Stimulated activated CD4-positive, alpha-beta T cell treated with anti-CD3 and anti-CD28 coated beads, Interleukin-4, amount 100 ng/mL, for 1 hour (primary cell): ENCODE results near the gene ILRUN.
"Not testable (repeated sequence)": the region's sequence is repeated elsewhere in the genome, so short reads cannot be mapped to it uniquely, and the experiment has no call there.

ENCODE experiments used
- DNase-seq: peaks from one replicate; pipeline ENCODE4 v3.0.0-alpha.2; 2020

ILRUN gene

DNA sequence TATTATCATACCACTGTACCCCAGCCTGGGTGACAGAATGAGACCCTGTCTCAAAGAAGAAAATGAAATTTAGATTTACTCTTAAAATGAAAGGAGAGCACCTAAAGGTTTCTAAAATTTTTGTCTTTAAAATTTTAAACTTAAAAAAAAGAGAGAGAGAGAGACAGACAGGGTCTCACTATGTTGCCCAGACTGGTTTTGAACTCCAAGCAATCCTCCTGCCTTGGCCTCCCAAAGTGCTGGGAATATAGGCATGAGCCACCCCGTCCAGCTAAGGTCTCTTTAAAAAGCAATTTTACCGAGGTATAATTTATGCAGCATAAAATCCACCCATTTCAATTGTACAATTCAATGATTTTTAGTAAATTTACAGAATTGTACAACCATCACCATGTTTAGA lies 33.2 kb downstream of the ILRUN start:
- DNase-seq, result no peak

GRCh38 chr6:34661357-34661756 lies 35.2 kb downstream of the ILRUN start:
- no peak for DNase-seq

DNA sequence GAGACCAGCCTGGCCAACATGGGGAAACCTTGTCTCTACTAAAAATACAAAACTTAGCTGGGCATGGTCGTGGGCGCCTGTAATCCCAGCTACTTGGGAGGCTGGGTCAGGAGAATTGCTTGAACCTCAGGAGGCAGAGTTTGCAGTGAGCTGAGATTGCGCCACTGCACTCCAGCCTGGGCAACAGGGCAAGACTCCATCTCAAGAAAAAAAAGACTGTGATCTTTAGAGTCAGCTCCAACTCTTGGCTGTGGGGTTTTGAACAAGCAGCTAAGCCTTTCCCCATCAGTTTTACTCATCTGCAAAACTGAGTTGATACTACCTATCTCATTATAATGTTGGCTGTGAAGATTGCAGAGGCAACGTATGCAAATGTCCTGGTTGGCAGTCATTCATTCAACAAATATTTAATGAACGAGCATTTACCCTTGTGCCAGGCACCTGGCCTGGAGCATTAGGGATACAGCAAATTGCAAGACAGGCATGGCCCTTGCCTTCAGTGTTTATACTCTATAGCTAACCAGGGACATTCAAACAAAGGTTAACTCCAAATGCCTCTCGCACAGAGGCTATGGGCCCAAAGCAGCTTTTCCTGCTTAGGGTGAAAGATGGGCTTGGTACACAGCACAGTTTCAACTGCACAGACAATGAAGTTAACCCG lies 37.8 kb downstream of the ILRUN start:
- no peak for DNase-seq

GRCh38 chr6:34657979-34658480 lies 38.5 kb downstream of the ILRUN start:
- not testable (repeated sequence) for DNase-seq

DNA sequence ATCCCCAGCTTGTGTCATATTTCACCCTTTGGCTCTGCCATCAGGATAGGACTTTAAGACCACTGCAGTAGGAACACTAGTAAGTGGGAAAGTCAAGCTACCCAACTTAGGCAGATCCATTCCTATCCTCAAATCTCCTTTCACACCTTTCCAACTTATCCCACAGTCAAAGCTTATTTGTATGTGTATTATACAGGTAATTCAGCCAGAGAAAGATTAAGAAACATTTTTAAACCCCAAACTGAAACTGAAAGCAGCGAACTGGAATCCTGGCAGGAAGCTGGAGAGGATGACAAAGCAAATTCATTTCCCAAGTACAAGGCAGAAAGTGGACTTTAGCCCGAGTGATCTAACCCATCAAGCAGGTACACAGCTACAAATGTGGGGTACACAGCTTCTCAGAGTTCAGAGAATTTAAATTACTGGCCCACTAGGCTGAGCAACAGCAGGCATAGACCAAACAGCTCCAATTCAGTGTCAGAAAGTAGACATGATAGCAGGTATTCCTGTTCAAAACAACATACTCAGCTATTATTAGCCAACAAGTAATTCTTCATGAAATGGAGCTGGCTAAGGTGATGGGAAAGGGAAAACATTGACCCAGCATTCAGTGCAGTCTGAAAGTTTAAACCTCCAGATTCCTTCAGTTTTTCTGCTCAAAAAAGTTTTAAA lies 39.1 kb downstream of the ILRUN start:
- DNase-seq, result no peak

- no peak for DNase-seq
Measured at GRCh38 chr6:34657037-34657306, 39.6 kb downstream of the ILRUN start.

DNA sequence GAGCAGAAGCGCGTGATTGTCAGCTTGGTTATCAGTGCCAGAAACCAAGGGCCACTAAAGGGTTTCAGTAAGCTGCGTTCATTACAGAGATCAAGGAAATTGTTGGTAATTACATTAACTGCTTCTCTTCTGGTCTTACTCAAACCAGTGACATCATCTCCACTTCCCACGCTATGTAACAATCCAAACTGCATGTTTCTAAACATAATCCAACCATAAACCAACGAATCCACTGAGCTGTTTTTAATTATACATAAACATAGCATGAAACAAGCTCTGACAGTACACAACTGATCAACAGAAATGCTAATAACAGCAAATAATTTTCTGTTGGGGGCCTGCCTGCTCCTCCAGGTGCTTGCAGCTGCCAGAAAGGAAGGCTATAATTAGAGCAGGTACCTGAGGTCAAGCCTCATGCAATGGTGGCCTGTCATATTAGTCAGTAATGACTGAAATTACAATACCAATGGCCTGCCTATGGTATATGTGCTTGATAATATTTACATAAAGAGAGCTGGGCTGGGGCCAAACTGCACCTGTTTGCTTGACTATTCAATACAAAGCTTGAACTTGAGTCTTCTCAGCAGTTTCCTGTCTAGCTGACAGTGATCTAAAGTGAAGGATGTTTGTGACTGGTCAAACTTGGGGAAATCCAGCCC lies 40.1 kb downstream of the ILRUN start:
- no peak for DNase-seq

DNA sequence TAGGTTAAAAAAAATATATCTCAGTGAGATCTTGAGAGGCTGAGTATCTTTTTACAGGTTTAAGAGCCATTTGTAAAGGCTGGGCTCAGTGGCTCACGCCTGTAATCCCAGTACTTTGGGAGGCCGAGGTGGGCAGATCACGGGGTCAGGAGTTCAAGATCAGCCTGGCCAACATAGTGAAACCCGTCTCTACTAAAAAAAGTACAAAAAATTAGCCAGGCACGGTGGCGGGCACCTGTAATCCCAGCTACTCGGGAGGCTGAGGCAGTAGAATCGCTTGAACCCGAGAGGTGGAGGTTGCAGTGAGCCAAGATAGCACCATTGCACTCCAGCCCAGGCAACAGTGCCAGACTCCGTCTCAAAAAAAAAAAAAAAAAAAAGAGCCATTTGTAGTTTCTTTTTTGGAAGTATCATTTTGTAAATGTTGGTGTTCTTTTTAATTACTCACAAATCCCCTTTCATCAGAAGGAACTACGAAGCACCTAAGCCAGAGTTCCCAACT lies 40.6 kb downstream of the ILRUN start:
- not testable (repeated sequence) for DNase-seq

GRCh38 chr6:34654061-34654710 lies 42.4 kb downstream of the ILRUN start:
- no peak for DNase-seq

- DNase-seq, result no peak
Measured at GRCh38 chr6:34652263-34652662, 44.3 kb downstream of the ILRUN start.

DNA sequence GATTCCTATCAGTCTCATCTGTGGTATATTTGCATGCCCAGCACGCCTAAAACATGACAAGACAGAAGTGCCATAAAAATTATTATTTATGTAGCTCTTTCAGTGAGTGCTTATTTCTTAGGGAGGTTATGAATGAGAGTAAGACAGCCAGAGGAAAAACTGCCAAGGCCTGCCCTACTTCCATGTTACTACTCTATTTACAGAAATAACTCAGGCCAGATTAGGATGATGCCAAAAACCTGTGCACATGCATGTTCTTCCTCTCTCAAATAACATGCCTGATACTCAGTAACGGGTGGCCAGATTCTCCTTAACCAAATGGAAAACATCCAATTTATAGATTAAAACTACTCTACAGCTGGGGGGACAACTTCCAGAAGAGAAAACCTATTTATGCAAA lies 45.7 kb downstream of the ILRUN start:
- no peak for DNase-seq

- DNase-seq, result not testable (repeated sequence)
Measured at GRCh38 chr6:34650232-34650631, 46.3 kb downstream of the ILRUN start.

DNA sequence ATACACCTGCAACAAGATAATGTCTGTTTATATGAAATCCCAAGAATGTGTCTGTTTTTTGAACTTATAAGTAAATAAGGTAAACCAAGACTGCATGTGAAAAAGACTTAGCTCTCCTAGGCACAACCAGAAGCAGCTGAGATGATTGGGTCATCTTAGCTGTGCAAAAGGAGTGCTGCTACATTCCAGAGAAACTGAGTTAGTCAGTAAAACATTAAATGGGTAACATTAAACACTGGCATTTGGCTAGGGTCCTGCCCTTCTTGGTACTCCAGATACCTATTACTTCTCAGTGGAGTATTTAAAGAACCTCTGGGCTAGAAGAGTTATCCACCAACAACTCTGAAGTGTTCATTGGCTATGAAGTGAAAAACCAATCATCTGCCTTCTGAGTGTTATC lies 47.8 kb downstream of the ILRUN start:
- DNase-seq, result no peak
